OCI-LY1 (cell line): ENCODE measurements around the gene USP47.

ENCODE experiments used
- EZH2 ChIP-seq: fragments of 200-600 bp; sonication (generic), shearing (Covaris generic); IDR thresholded peaks from 2 replicates; pipeline ENCODE4 v1.8.0; 2017; ENCODE audit warnings: borderline replicate concordance, mixed run types, mild to moderate bottlenecking, antibody characterized with exemption, low read length, moderate library complexity, mixed read lengths
- TF ChIP-seq, protein P1 (sequence below): fragments of 200-600 bp; sonication (generic), shearing (Covaris generic); IDR thresholded peaks from 2 replicates; pipeline ENCODE4 v1.5.1; 2017; ENCODE audit warnings: mild to moderate bottlenecking, antibody characterized with exemption, low read length, moderate library complexity, mixed read lengths

DNA sequence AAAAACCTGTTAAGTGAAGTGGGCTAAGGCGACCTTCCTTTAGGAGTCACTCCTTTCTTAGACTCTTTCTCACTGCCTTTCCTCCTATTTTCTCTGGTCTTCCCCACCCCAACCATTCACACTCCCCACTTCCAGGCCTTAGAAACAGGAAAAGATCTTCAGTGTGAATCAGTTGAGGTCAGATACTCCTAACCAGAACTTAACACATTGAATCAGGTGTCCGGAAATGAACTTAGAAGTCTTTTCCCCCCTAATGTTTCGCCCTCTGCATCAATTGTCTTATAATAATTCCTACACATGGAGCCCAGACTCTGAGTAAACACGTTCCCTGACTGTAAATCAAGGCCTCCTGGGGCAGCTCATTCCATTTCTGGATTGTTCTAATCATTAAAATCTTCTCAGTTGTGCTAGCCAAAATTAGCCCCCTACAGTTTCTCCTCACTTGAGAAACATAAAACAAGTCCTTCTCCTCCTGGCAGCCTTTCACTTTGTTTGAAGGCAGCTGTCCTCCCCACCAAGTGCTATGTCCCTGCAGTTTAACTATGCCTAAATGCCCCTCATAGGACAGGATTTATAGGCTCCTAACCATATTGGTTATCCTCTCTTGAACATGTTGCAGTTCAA is 32.7 kb upstream of the USP47 start:
- TF ChIP-seq, protein P1, sequence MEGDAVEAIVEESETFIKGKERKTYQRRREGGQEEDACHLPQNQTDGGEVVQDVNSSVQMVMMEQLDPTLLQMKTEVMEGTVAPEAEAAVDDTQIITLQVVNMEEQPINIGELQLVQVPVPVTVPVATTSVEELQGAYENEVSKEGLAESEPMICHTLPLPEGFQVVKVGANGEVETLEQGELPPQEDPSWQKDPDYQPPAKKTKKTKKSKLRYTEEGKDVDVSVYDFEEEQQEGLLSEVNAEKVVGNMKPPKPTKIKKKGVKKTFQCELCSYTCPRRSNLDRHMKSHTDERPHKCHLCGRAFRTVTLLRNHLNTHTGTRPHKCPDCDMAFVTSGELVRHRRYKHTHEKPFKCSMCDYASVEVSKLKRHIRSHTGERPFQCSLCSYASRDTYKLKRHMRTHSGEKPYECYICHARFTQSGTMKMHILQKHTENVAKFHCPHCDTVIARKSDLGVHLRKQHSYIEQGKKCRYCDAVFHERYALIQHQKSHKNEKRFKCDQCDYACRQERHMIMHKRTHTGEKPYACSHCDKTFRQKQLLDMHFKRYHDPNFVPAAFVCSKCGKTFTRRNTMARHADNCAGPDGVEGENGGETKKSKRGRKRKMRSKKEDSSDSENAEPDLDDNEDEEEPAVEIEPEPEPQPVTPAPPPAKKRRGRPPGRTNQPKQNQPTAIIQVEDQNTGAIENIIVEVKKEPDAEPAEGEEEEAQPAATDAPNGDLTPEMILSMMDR, result no peak
- no peak for TF ChIP-seq EZH2
